ENCODE results near the gene BMP5. TPM values are rescaled to one million over a fixed set of nuclear protein-coding genes. Genes with fewer than 3 reads are reported as not detected.

The BMP5 gene
- total and polyA plus RNA-seq, 10 of the 15 experiments (the other 5 are each of a cell fraction or from before 2014, with no cell fraction given), result not detected

DNA sequence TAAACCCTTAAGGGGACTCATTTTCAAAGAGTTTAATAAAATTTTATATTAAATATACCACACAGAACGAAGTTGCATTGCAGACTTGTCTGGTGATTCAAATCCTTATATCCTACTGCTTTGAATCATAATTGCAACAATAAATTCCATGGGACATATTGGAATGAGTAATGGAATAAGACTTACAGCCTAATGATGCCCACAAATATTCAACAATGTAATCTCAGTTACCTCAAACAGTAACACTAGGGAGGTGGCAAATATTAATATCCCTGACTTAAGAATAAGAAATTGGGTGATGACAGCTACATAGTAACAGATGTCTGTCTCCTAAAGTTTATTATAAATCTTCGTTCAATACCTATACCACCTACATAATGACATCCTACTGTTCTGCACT lies 52.6 kb downstream of the BMP5 start:
- H3K9ac ChIP-seq (ENCODE audit: control insufficient read depth, insufficient read depth, low read length), result no peak overlapping the region
- H3K79me2 ChIP-seq (ENCODE audit: control insufficient read depth, insufficient read depth, low read length), result no peaks in the 10 kb centered on the region
- ATAC-seq (no peak), DNase-seq (ENCODE audit: low read depth, low spot score) (no peak), FAIRE-seq (no peak)
- no peaks in the 10 kb centered on the region for H3K36me3 ChIP-seq (ENCODE audit: control insufficient read depth in 2 of 2, insufficient read depth in 2 of 2, low read length in 1 of 2)
- no TSS peak for BruUV-seq (replicated peaks)
- no peak overlapping the region for H3K27ac ChIP-seq (ENCODE audit: control insufficient read depth, insufficient read depth)
- H3K4me2 ChIP-seq (ENCODE audit: control insufficient read depth, insufficient read depth), result no peak overlapping the region
- H3K4me3 ChIP-seq, result no peak overlapping the region
- H3K4me1 ChIP-seq (ENCODE audit: control insufficient read depth, insufficient read depth, low read length), result no peaks in the 10 kb centered on the region
- H3K27me3 ChIP-seq (replicated peaks in 1 of 2; ENCODE audit: control insufficient read depth in 2 of 2, insufficient read depth in 2 of 2, low read length in 1 of 2), result no peaks in the 10 kb centered on the region
- intact Hi-C loops (cut with micrococcal nuclease; ENCODE audit: unreplicated experiment), result no loop called here
- ChIA-PET POLR2A (no interaction called here), SMC1A (ENCODE audit: uncharacterized antibody, unreplicated experiment) (interaction anchor here (1.4 kb wide), 1 partner anchor 12 kb away, joined by 4 read pairs; no protein-coding TSS in a partner anchor), RAD21 (ENCODE audit: unreplicated experiment) (no interaction called here), CTCF (interaction anchor here (0.7 kb wide), 1 partner anchor 45 kb away, joined by 3 read pairs; no protein-coding TSS in a partner anchor)
- H3K9me3 ChIP-seq (replicated peaks; ENCODE audit: control insufficient read depth, insufficient read depth, low read length), result no peaks in the 10 kb centered on the region
- no peak overlapping the region for H2AFZ ChIP-seq (ENCODE audit: control insufficient read depth, low read depth, low read length)
- WGBS (ENCODE audit: insufficient coverage, insufficient replicate concordance, low lambda C conversion rate, missing lambda C conversion rate), result 0% methylated on average over 2 of the region's 2 CpGs
- no peaks in the 10 kb centered on the region for H4K20me1 ChIP-seq (ENCODE audit: control insufficient read depth, insufficient read depth)
- in situ Hi-C loops (cut with MboI), result no loop called here
- TF ChIP-seq, protein P1, sequence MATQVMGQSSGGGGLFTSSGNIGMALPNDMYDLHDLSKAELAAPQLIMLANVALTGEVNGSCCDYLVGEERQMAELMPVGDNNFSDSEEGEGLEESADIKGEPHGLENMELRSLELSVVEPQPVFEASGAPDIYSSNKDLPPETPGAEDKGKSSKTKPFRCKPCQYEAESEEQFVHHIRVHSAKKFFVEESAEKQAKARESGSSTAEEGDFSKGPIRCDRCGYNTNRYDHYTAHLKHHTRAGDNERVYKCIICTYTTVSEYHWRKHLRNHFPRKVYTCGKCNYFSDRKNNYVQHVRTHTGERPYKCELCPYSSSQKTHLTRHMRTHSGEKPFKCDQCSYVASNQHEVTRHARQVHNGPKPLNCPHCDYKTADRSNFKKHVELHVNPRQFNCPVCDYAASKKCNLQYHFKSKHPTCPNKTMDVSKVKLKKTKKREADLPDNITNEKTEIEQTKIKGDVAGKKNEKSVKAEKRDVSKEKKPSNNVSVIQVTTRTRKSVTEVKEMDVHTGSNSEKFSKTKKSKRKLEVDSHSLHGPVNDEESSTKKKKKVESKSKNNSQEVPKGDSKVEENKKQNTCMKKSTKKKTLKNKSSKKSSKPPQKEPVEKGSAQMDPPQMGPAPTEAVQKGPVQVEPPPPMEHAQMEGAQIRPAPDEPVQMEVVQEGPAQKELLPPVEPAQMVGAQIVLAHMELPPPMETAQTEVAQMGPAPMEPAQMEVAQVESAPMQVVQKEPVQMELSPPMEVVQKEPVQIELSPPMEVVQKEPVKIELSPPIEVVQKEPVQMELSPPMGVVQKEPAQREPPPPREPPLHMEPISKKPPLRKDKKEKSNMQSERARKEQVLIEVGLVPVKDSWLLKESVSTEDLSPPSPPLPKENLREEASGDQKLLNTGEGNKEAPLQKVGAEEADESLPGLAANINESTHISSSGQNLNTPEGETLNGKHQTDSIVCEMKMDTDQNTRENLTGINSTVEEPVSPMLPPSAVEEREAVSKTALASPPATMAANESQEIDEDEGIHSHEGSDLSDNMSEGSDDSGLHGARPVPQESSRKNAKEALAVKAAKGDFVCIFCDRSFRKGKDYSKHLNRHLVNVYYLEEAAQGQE (IDR thresholded peaks at IDR 0.05; ENCODE audit: low read depth, low read length), result no peak
- TF ChIP-seq, protein P2, sequence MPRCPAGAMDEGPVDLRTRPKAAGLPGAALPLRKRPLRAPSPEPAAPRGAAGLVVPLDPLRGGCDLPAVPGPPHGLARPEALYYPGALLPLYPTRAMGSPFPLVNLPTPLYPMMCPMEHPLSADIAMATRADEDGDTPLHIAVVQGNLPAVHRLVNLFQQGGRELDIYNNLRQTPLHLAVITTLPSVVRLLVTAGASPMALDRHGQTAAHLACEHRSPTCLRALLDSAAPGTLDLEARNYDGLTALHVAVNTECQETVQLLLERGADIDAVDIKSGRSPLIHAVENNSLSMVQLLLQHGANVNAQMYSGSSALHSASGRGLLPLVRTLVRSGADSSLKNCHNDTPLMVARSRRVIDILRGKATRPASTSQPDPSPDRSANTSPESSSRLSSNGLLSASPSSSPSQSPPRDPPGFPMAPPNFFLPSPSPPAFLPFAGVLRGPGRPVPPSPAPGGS (IDR thresholded peaks at IDR 0.05; ENCODE audit: borderline replicate concordance, insufficient read depth, low read depth, low read length, poor library complexity, severe bottlenecking), result no peak
- no peak for TF ChIP-seq NFXL1 (IDR thresholded peaks at IDR 0.05; ENCODE audit: borderline replicate concordance)
- no peak for TF ChIP-seq SRF (IDR thresholded peaks at IDR 0.05; ENCODE audit: low read depth in 2 of 2, low read length in 2 of 2)
- TF ChIP-seq CHD2 (IDR thresholded peaks at IDR 0.05; ENCODE audit: borderline replicate concordance, low read depth, low read length), result no peak
- no peak for TF ChIP-seq POLR2AphosphoS5 (IDR thresholded peaks at IDR 0.05; ENCODE audit: low read length)
- TF ChIP-seq, protein P3, sequence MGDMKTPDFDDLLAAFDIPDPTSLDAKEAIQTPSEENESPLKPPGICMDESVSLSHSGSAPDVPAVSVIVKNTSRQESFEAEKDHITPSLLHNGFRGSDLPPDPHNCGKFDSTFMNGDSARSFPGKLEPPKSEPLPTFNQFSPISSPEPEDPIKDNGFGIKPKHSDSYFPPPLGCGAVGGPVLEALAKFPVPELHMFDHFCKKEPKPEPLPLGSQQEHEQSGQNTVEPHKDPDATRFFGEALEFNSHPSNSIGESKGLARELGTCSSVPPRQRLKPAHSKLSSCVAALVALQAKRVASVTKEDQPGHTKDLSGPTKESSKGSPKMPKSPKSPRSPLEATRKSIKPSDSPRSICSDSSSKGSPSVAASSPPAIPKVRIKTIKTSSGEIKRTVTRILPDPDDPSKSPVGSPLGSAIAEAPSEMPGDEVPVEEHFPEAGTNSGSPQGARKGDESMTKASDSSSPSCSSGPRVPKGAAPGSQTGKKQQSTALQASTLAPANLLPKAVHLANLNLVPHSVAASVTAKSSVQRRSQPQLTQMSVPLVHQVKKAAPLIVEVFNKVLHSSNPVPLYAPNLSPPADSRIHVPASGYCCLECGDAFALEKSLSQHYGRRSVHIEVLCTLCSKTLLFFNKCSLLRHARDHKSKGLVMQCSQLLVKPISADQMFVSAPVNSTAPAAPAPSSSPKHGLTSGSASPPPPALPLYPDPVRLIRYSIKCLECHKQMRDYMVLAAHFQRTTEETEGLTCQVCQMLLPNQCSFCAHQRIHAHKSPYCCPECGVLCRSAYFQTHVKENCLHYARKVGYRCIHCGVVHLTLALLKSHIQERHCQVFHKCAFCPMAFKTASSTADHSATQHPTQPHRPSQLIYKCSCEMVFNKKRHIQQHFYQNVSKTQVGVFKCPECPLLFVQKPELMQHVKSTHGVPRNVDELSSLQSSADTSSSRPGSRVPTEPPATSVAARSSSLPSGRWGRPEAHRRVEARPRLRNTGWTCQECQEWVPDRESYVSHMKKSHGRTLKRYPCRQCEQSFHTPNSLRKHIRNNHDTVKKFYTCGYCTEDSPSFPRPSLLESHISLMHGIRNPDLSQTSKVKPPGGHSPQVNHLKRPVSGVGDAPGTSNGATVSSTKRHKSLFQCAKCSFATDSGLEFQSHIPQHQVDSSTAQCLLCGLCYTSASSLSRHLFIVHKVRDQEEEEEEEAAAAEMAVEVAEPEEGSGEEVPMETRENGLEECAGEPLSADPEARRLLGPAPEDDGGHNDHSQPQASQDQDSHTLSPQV (IDR thresholded peaks at IDR 0.05), result no peak

Data from GM12878 (cell line).